GM12873 (cell line): Measurements from ENCODE around the gene ITGAL.
A peak's percentile ranks its signal among the peaks of the same experiment; 100 is the strongest.

Source experiments
- TF ChIP-seq, protein P1 (sequence below): IDR thresholded peaks from 2 replicates; pipeline ENCODE4 v1.5.1; 2012; ENCODE audit warnings: low read depth, mild to moderate bottlenecking, moderate library complexity, low read length, control low read depth; ENCODE audit not compliant: insufficient read depth; ENCODE audit errors: missing control alignments

Gene ITGAL

GRCh38 chr16:30523768-30524574 lies 51.4 kb downstream of the ITGAL start:
- TF ChIP-seq, protein P1, sequence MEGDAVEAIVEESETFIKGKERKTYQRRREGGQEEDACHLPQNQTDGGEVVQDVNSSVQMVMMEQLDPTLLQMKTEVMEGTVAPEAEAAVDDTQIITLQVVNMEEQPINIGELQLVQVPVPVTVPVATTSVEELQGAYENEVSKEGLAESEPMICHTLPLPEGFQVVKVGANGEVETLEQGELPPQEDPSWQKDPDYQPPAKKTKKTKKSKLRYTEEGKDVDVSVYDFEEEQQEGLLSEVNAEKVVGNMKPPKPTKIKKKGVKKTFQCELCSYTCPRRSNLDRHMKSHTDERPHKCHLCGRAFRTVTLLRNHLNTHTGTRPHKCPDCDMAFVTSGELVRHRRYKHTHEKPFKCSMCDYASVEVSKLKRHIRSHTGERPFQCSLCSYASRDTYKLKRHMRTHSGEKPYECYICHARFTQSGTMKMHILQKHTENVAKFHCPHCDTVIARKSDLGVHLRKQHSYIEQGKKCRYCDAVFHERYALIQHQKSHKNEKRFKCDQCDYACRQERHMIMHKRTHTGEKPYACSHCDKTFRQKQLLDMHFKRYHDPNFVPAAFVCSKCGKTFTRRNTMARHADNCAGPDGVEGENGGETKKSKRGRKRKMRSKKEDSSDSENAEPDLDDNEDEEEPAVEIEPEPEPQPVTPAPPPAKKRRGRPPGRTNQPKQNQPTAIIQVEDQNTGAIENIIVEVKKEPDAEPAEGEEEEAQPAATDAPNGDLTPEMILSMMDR = no peak

GRCh38 chr16:30524575-30525568 lies 52.3 kb downstream of the ITGAL start:
- TF ChIP-seq, protein P1 = no peak

DNA sequence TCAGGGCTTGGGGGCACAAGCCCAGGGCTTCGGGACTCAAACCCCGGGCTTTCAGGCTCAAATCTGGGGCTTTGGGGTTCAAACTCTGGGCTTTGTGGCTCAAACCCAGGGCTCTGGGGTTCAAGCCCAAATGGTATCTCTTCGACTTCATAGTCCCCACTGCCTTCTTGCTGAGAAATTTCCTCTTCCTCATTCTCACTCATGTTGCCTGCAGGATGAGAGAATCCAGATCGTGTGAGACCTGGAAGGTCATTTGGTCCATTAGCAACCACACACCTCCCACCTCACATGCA lies 53.2 kb downstream of the ITGAL start:
- TF ChIP-seq, protein P1 = no peak

DNA sequence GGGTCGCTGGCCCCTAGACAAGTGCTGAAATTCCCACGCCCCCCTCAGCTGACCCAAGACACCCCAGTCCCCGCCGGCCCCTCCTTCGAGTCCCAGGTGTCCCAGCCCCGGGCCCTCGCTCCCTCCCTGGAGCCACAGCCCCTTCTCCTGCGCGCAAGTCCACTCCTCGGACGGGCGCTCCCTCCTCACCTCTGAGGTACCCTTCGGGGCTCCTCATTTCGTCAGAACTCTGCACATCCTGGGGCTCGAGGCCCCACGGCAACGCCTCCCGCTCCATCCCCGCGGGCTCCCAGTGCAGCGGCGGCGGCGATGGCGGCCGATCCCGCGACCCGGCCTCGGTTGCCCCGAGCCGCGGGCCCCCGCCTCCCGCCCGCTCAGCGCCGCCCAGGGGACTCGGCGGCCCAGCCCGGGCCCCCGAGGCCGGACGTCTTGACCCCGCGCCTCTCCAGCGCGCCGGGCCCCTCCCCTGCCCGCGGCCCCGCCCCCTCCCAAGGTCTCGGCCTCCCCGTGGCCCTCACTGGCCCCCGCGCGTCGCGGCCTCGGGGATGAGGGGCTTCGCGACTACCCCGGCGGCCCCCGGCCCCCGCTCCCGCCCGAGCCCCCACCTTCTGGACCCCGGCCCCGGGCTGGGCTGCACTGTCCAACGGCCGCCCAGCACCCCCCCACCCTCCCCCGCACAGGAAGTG lies 53.7 kb downstream of the ITGAL start, which contains the start of gene ZNF768:
Gene ZNF768, minus strand, starts transcription at position 430 of the 686 bp plus-strand sequence. Its CDS starts 153 bp downstream, at position 277.
- TF ChIP-seq, protein P1 = no peak

DNA sequence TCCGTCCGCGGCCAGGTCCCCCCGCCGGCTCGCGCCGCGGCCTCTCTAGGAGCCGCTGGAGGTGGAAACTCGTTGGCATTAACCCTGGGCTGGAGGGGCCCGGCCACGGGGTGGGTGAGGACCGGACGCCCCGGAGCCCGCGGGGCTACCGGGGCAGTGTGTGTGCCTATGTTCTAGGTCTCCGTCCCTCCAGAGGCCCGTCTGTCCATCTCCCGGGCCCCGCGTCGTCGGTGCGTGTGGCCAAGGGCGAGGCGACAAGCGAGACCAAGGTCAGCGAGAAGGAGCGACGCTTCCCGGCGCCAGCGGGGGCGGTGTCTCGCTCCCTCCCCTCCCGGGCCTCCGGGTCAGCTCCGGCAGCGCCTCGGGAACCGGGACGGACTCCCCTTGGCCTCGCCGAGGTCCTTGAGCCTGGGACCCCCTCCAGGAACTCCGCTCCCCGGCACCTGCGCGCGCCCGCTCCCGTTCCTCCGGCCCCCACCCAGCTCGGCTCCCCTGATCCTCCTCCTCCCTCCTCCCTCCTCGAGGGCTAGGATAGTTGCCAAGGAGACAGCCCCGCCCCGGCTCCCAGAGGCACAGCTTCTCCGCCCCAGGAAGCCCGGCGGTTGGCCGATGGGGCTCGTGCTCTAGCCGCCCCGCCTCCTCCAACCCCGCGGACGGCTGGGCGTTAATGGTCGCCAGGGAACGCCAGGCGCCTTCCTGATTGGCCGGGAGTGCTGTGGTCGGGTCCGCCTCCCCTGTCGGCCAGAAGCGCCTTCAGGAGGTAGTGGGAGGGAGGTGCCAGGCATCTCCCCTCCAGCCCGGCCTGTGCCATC lies 54.5 kb downstream of the ITGAL start:
- TF ChIP-seq, protein P1 = peak; percentile 42

GRCh38 chr16:30527635-30528178 lies 55.2 kb downstream of the ITGAL start:
- TF ChIP-seq, protein P1 = no peak
